ENCODE data around the gene CBFA2T3. TPM values are rescaled to one million over a fixed set of nuclear protein-coding genes. Genes with fewer than 3 reads are reported as not detected.

CBFA2T3 gene
- total RNA-seq, 4 donors from 2014 or later: 1.4 to 5.8 (median 1.5) TPM

GRCh38 chr16:88851616-88852015 lies 125.4 kb downstream of the CBFA2T3 start:
- Histone ChIP-seq H3K4me1 (peaks cover 0 to 33% (median 11%) of the 10 kb centered on the region in 3 donors), H3K36me3 (peaks cover 0 to 56% of the 10 kb centered on the region in 2 donors), H3K27me3 (no peaks in the 10 kb centered on the region), H3K9me3 (no peaks in the 10 kb centered on the region), H3K4me3 (no peak overlapping the region), H3K27ac (no peak overlapping the region)
- no peak for ATAC-seq
- 98% methylated on average over 9 of the region's 19 CpGs; no CpG with 5 or more reads in 1 of the 2 donors for WGBS, 2 donors (ENCODE audit: low coverage in 1 of 2)
- TF ChIP-seq EP300 (IDR thresholded peaks at IDR 0.05): no peak
- no peak for TF ChIP-seq POLR2A (IDR thresholded peaks at IDR 0.05)
- no peak for TF ChIP-seq CTCF (IDR thresholded peaks at IDR 0.05)
- TF ChIP-seq POLR2AphosphoS5 (IDR thresholded peaks at IDR 0.05): no peak

GRCh38 chr16:88850531-88851199 lies 126.3 kb downstream of the CBFA2T3 start:
- no peak for ATAC-seq
- no peak overlapping the region for H3K4me3 ChIP-seq

GRCh38 chr16:88848557-88848956 lies 128.4 kb downstream of the CBFA2T3 start:
- 73% methylated on average over 5 of the region's 21 CpGs; no CpG with 5 or more reads in 1 of the 2 donors for WGBS, 2 donors (ENCODE audit: low coverage in 1 of 2)
- H3K4me1 ChIP-seq: peaks cover 0 to 3% (median 0%) of the 10 kb centered on the region in 3 donors
- H3K27me3 ChIP-seq: no peaks in the 10 kb centered on the region
- no peaks in the 10 kb centered on the region for H3K9me3 ChIP-seq
- no peak overlapping the region for H3K27ac ChIP-seq
- peaks cover 0 to 54% of the 10 kb centered on the region in 2 donors for H3K36me3 ChIP-seq
- TF ChIP-seq CTCF (IDR thresholded peaks at IDR 0.05) (no peak), POLR2A (IDR thresholded peaks at IDR 0.05) (no peak), POLR2AphosphoS5 (IDR thresholded peaks at IDR 0.05) (no peak), EP300 (IDR thresholded peaks at IDR 0.05) (no peak)
- no peak overlapping the region for H3K4me3 ChIP-seq
- no peak for ATAC-seq

More at GRCh38 chr16:88850531-88851199, 126.3 kb downstream of the CBFA2T3 start:
- H3K9me3 ChIP-seq: no peaks in the 10 kb centered on the region
- H3K27me3 ChIP-seq: no peaks in the 10 kb centered on the region
- H3K4me1 ChIP-seq: peaks cover 0 to 24% (median 4%) of the 10 kb centered on the region in 3 donors
- no peak overlapping the region for H3K27ac ChIP-seq
- WGBS, 2 donors (ENCODE audit: low coverage in 1 of 2): 83 to 94% methylated on average over 9 to 13 of the region's 33 CpGs
- TF ChIP-seq EP300 (IDR thresholded peaks at IDR 0.05) (no peak), POLR2A (IDR thresholded peaks at IDR 0.05) (no peak), CTCF (IDR thresholded peaks at IDR 0.05) (no peak), POLR2AphosphoS5 (IDR thresholded peaks at IDR 0.05) (no peak)
- H3K36me3 ChIP-seq: peaks cover 0 to 56% of the 10 kb centered on the region in 2 donors

- no peak for ATAC-seq
- H3K36me3 ChIP-seq: peaks cover 0 to 62% of the 10 kb centered on the region in 2 donors
- no peak overlapping the region for H3K27ac ChIP-seq
- WGBS, 2 donors (ENCODE audit: low coverage in 1 of 2): 88 to 90% methylated on average over 3 to 11 of the region's 18 CpGs
- H3K27me3 ChIP-seq: no peaks in the 10 kb centered on the region
- H3K4me3 ChIP-seq: no peak overlapping the region
- TF ChIP-seq POLR2AphosphoS5 (IDR thresholded peaks at IDR 0.05): no peak
- TF ChIP-seq POLR2A (IDR thresholded peaks at IDR 0.05): no peak
- no peak for TF ChIP-seq EP300 (IDR thresholded peaks at IDR 0.05)
- no peak for TF ChIP-seq CTCF (IDR thresholded peaks at IDR 0.05)
- H3K4me1 ChIP-seq: no peaks in the 10 kb centered on the region
- H3K9me3 ChIP-seq: no peaks in the 10 kb centered on the region
These were observed 129.4 kb downstream of the CBFA2T3 start for GRCh38 chr16:88847654-88848053.

GRCh38 chr16:88846088-88846487 lies 130.9 kb downstream of the CBFA2T3 start:
- Histone ChIP-seq H3K9me3 (no peaks in the 10 kb centered on the region), H3K4me3 (no peak overlapping the region), H3K4me1 (no peaks in the 10 kb centered on the region), H3K27ac (no peak overlapping the region), H3K27me3 (no peaks in the 10 kb centered on the region), H3K36me3 (peaks cover 0 to 67% of the 10 kb centered on the region in 2 donors)
- no peak for ATAC-seq
- WGBS, 2 donors (ENCODE audit: low coverage in 1 of 2): 93 to 98% methylated on average over 6 to 8 of the region's 9 CpGs
- no peak for TF ChIP-seq CTCF (IDR thresholded peaks at IDR 0.05)
- no peak for TF ChIP-seq POLR2AphosphoS5 (IDR thresholded peaks at IDR 0.05)
- no peak for TF ChIP-seq EP300 (IDR thresholded peaks at IDR 0.05)
- TF ChIP-seq POLR2A (IDR thresholded peaks at IDR 0.05): no peak

Measured in gastroesophageal sphincter (tissue), 4 donors.